ENCODE data around the gene LHFPL4. TPM values are rescaled to one million over a fixed set of nuclear protein-coding genes. Genes with fewer than 3 reads are reported as not detected.

The LHFPL4 gene
- polyA plus RNA-seq, 3 donors, result not detected

- H3K27ac Mint-ChIP-seq, result peak overlapping the region in 1 of 7 donors; percentile 27
Measured at GRCh38 chr3:9474482-9474881, 79.1 kb downstream of the LHFPL4 start.

GRCh38 chr3:9473496-9474065, 80.0 kb downstream of the LHFPL4 start:
- Histone ChIP-seq H3K4me2 (replicated peaks; ENCODE audit: extremely low read depth, low read length, poor library complexity, severe bottlenecking) (no peak overlapping the region), H3K9ac (ENCODE audit: insufficient read depth, low read length, poor library complexity, severe bottlenecking) (no peak overlapping the region), H3K27ac (ENCODE audit: low read depth in 1 of 2, low read length in 2 of 2) (no peak overlapping the region), H3K4me3 (replicated peaks in 1 of 3; ENCODE audit: low read depth in 2 of 3, low read length in 3 of 3) (no peak overlapping the region), H3K79me2 (ENCODE audit: insufficient read depth, low read length) (no peaks in the 10 kb centered on the region), H3K36me3 (replicated peaks in 1 of 2; ENCODE audit: control insufficient read depth in 1 of 2, insufficient read depth in 2 of 2, low read length in 2 of 2) (peaks cover 95 to 99% of the 10 kb centered on the region in 2 donors), H2AFZ (ENCODE audit: insufficient read depth, low read depth, low read length, poor library complexity, severe bottlenecking) (no peak overlapping the region), H3K27me3 (ENCODE audit: control insufficient read depth in 2 of 2, insufficient read depth in 2 of 2, low read length in 2 of 2) (no peaks in the 10 kb centered on the region), H3K9me3 (replicated peaks in 1 of 2; ENCODE audit: control insufficient read depth in 1 of 2, insufficient read depth in 1 of 2, low read length in 2 of 2) (no peaks in the 10 kb centered on the region), H3K4me1 (ENCODE audit: control insufficient read depth in 1 of 2, insufficient read depth in 2 of 2, low read length in 2 of 2) (no peaks in the 10 kb centered on the region), H4K20me1 (ENCODE audit: insufficient read depth, low read length) (peaks cover 22% of the 10 kb centered on the region)
- Mint-ChIP-seq H3K36me3 (peaks cover 86 to 93% of the 10 kb centered on the region in 2 donors), H3K9me3 (peaks cover 0 to 2% (median 1%) of the 10 kb centered on the region in 7 donors), H3K27ac (peak overlapping the region in 1 of 7 donors; percentile 21), H3K4me1 (no peaks in the 10 kb centered on the region), H3K27me3 (ENCODE audit: low read depth in 3 of 3) (peaks cover 0 to 3% (median 0%) of the 10 kb centered on the region in 3 donors), H3K4me3 (no peak overlapping the region)
- DNase-seq, result no peak
- intact Hi-C loops (cut with micrococcal nuclease), result no loop called here
- no peak for TF ChIP-seq CTCF (IDR thresholded peaks at IDR 0.05)

More at GRCh38 chr3:9474482-9474881, 79.1 kb downstream of the LHFPL4 start:
- H3K9me3 Mint-ChIP-seq, result peaks cover 0 to 3% (median 1%) of the 10 kb centered on the region in 7 donors
- H3K4me1 Mint-ChIP-seq, result no peaks in the 10 kb centered on the region
- Histone ChIP-seq H3K9me3 (replicated peaks in 1 of 2; ENCODE audit: control insufficient read depth in 1 of 2, insufficient read depth in 1 of 2, low read length in 2 of 2) (no peaks in the 10 kb centered on the region), H4K20me1 (ENCODE audit: insufficient read depth, low read length) (peaks cover 22% of the 10 kb centered on the region), H3K4me2 (replicated peaks; ENCODE audit: extremely low read depth, low read length, poor library complexity, severe bottlenecking) (no peak overlapping the region), H3K79me2 (ENCODE audit: insufficient read depth, low read length) (no peaks in the 10 kb centered on the region), H3K4me3 (replicated peaks in 1 of 3; ENCODE audit: low read depth in 2 of 3, low read length in 3 of 3) (no peak overlapping the region), H3K27me3 (ENCODE audit: control insufficient read depth in 2 of 2, insufficient read depth in 2 of 2, low read length in 2 of 2) (no peaks in the 10 kb centered on the region), H3K4me1 (ENCODE audit: control insufficient read depth in 1 of 2, insufficient read depth in 2 of 2, low read length in 2 of 2) (no peaks in the 10 kb centered on the region), H3K36me3 (replicated peaks in 1 of 2; ENCODE audit: control insufficient read depth in 1 of 2, insufficient read depth in 2 of 2, low read length in 2 of 2) (peaks cover 96 to 99% of the 10 kb centered on the region in 2 donors), H2AFZ (ENCODE audit: insufficient read depth, low read depth, low read length, poor library complexity, severe bottlenecking) (no peak overlapping the region), H3K27ac (ENCODE audit: low read depth in 1 of 2, low read length in 2 of 2) (no peak overlapping the region), H3K9ac (ENCODE audit: insufficient read depth, low read length, poor library complexity, severe bottlenecking) (no peak overlapping the region)
- H3K27me3 Mint-ChIP-seq (ENCODE audit: low read depth in 3 of 3), result peaks cover 0 to 3% (median 0%) of the 10 kb centered on the region in 3 donors
- no peak overlapping the region for H3K4me3 Mint-ChIP-seq
- no peak for TF ChIP-seq CTCF (IDR thresholded peaks at IDR 0.05)
- 86% methylated on average over 2 of the region's 6 CpGs for WGBS (ENCODE audit: insufficient coverage)
- DNase-seq, result no peak
- peaks cover 86 to 97% of the 10 kb centered on the region in 2 donors for H3K36me3 Mint-ChIP-seq
- intact Hi-C loops (cut with micrococcal nuclease), result no loop called here
